ENCODE measurements around the gene COL1A1.

The COL1A1 gene

DNA sequence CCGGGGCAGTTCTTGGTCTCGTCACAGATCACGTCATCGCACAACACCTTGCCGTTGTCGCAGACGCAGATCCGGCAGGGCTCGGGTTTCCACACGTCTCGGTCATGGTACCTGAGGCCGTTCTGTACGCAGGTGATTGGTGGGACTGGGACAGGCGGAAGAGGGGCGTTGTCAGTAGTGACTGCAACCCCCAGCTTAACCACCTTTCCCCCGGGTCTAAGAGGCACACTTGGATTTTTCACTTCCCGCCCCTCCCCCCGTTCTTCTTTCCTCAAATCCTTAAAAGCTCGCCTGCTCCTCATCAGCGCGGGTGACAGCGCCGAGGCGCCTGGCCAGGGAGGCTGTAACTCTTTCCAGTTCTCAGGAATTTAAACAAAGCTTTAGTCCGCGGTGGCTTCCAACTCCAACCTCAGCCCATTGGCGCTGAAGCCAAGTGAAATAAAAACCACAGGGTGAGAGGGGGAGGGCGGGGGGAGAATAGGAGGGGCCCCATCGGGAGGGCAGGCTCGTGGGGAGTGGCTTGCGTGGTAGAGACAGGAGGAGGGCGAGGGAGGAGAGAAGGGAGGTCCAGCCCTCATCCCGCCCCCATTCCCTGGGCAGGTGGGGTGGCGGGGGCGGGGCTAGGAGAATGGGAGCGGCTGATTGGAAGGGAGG is 1.5 kb downstream of the COL1A1 start:
- DNase-seq, result peak; percentile 97

DNA sequence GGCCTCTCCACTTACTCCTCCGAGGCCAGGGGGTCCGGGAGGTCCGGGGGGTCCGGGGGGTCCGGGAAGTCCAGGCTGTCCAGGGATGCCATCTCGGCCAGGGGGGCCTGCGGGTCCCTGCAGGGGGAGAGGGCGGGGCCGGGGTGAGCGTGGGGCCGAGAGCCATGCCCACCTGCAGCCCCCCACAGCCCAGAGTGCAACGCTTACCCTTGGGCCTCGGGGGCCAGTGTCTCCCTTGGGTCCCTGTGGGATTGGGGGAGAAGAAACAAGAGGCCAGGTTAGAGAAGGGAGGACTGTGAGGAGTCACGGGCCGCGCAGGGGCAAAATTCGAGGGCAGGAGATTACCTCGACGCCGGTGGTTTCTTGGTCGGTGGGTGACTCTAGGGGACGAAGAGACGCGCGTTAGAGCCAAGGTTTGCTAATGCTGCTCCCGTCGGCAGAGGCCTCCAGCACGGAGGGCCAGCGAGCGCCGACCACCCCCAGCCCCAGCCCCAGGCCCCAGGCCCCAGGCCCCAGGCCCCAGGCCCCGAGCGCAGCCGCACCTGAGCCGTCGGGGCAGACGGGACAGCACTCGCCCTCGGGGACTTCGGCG is 2.1 kb downstream of the COL1A1 start:
- DNase-seq, result peak; percentile 60

DNA sequence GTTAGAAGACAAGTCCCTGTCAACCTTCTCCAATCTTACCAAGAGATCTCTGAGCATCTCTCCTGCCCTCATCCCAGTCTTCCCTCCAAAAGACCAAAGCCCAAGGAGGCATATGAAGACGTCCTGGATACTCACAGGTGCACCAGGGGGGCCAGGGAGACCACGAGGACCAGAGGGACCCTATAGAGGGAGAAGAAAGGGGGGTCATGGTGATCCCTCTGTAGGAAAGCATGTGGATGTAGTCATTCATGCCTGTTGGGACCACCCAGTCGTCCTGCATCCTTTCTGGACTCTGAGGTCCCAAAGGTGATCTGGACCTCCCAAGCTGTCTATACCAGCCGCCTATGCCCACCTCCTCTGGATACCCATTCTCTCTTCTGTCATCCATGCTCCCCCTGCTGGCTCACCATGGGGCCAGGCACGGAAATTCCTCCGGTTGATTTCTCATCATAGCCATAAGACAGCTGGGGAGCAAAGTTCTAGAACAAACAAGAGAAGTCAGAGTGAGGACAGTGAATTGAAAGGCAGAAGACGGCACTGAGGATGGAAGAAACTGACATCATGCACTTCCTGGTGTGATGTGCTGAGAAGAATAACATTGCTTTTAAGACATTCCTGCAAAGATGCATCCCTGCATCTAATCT is 3.3 kb downstream of the COL1A1 start:
- DNase-seq, result peak; percentile 58

DNA sequence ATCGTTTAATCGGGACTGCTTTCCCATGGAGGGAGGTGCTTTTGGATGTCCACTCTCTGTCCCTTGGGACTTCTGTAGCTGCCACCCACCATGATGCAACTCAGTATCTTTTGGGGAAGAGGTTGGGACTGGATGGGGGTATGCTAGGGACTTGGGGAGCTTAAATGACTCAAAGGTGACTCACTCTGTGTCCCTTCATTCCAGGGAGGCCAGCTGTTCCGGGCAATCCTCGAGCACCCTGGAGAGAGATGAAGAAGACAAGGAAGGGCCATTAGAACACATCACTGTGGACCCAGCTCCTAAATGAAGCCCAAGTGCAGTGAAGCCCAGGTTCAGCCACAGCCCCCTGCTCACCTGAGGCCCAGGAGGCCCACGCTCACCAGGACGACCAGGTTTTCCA is 4.6 kb downstream of the COL1A1 start:
- DNase-seq, result no peak

DNA sequence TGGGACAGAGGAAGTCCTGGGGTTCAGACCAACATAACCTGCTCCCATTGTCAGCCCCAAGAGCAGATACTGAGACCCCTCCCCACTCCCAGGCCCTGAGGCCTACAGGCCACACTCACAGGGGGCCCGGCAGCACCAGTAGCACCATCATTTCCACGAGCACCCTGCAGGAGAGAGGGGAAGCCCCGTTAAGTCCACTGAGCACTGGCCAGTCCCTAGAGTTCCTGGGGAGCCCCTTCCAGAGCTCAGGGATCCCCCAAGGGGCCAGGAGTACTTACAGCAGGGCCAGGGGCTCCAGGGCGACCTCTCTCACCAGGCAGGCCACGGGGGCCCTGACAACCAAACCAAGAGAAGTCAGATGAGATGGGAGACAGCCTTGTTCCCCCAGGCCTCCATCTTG is 5.4 kb downstream of the COL1A1 start:
- DNase-seq, result peak; percentile 38

DNA sequence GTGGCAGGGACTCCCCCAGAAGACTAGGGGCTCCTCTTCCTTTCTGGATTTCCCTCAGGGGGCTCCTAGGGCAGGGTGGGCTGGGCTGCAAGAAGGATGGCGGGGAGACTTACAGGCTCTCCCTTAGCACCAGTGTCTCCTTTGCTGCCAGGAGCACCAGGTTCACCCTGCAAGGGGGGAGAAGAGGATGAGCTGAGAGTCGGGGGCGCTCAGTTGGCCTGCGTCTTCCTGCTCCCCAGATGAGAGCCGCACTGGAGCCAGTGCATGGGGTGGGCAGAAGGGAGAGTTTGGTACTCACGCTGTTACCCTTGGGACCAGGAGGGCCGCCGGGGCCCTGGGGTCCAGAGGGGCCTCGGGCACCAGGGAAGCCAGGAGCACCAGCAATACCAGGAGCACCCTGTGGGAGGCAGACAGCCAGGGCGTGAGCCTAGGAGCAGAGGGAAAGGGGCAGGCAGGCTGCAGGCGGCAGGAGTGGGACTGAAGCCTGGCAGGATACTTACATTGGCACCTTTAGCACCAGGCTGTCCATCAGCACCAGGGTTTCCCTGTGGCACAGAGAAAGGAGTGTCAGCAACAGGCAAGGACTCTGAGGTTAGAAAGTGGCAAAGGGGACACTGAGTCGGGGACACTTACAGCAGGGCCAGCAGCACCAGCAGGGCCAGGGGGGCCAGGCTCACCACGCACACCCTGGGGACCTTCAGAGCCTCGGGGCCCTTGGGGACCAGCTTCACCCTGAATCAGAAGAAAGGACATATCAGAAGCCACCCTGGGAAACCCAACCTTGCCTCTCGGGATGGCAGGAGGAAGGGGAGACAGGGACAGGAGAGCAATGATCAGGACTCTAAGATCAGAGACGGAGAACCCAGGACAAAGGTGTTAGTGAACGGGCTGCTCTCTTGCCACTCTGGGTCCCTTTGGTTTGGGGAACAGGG is 6.2 kb downstream of the COL1A1 start:
- DNase-seq, result no peak

DNA sequence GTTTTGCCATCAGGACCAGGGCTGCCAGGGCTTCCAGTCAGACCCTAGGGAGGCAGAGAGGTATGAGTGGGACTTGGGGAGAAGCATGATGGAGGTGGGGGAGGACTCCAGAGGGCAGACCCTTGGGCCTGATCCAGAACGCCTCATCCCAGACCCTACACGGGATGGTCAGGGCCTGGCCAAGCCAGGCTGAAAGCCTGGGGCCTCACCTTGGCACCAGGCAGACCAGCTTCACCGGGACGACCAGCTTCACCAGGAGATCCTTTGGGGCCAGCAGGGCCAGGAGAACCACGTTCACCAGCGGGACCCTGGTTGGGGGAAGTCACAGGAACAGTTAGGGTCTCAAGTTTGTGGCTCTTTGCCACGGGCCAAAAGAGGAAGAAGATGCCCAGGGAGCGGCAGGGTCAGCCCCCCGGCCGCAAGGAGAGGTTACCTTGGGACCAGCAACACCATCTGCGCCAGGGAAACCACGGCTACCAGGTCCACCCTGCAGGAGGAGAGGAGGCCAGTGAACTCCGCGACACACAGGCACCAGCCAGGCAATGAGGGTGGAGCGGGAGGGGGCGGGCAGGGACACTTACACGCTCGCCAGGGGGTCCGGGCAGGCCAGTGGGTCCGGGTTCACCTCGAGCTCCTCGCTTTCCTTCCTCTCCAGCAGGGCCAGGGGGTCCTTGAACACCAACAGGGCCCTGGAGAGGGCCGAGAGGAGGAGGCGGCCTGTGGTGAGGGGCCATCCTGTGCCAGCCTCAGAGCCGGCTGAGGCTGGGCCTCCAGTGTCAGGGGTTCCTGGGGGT is 7.1 kb downstream of the COL1A1 start:
- DNase-seq, result peak; percentile 60

DNA sequence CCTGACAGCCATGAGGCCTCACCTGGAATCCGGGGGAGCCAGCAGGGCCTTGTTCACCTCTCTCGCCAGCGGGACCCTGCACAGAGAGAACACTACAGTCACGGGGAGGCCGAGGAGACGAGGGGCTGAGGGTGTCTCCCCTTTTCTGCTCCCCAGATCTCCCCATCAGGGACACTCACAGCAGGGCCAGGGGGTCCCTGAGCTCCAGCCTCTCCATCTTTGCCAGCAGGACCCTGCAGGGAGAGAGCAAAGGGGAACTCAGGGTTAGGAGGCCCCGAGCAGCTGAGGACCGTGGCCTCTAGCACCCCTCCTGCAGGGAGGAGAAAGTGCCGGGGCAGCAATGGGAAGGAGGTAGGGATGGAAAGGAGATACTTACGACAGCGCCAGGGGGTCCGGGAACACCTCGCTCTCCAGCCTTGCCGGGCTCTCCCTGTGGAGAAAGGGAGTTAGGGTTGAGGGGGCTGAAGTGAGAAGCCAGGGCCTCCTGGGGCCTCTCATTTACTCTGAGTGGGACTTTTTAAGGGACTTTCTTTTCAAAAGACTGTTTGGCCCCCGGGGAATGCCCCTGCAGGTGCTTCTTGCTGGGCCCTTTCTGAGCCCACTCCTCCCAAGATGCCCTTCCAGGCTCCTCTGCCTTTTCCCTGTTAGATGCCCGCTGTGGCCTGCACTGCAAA is 8.7 kb downstream of the COL1A1 start:
- DNase-seq, result peak; percentile 69

DNA sequence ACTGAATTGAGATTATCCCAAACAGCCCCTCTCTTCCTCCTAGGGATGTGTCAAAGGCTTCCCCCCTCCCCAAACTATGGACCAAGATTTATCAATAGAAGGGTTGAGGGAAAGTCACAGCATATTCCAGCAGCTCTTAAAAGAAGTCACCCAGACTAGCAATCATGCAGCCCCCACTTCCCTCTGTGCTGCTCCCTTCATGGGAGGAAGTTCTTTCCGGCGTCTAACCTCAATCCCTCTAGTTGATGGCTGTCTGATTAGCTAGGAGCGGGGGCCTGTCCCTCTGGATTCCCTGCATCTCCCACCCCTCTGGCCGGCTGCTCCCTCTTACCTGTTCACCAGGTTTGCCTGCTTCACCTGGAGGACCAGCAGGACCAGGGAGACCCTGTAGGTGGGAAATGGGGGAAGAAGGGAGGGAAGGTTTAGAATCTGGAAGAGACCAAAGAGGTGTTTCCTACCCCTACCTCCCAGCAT is 9.2 kb downstream of the COL1A1 start:
- DNase-seq, result no peak

DNA sequence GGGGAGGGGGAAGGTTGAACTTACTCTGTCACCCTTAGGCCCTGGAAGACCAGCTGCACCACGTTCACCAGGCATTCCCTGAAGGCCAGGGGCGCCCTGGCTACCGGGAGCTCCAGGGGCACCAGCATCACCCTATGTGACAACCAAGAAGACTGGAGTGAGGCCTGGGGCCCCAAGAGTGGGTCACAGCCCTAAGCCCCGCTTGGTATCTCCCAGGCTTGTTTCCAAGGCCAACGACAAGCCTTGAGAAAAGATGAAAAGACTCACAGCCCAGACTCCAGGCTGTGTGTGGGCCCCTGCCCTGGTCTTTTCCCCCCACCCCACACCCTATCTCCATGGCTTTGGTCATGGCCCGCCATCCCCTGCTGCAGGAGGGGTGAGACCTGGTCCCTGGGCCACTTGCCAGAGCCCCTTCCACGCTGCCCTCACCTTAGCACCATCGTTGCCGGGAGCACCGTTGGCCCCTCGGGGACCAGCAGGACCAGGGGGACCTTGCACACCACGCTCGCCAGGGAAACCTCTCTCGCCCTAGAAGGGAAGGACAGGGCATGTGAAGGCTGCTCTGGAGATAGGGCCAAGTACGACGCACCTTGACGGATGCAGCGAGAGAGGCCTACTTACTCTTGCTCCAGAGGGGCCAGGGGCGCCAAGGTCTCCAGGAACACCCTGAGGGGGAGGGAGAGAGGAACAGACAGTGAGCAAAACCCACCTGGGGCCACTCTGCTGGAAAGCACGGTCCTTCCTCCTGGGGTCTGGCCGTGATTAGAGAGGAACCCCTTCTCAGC is 9.9 kb downstream of the COL1A1 start:
- DNase-seq, result peak; percentile 71

DNA sequence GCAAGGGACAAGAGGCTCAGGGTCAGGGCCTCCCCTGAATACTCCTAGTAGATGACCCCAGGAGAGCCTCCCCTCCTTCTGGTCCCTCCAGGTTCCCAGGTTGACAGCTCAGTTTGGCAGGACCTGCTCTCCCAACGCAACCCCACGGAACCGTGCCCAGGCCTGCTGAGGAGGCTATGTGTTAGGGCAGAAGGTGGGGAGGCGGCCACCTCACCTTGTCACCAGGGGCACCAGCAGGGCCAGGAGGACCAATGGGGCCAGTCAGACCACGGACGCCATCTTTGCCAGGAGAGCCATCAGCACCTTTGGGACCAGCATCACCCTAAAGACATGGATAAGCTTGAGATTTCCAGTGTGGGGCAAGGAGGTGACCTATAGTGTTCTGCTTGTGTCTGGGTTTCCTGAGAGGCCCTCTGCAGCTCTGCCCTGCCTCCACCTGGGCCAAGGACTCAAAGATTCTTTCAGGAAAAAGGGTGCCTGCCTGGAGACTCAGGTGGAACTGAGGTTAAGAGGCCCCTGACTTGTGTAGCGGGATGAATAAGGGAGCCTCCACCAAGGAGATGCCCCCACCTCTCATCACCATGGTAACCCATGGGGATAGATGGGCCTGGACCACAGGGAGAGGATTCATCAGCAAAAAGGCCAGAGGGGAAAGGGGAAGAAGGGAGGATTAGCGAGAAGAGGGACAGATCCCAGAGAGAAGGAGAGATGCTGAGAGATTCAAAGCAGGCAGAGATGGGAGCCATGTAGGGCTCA is 10.7 kb downstream of the COL1A1 start:
- DNase-seq, result peak; percentile 84

DNA sequence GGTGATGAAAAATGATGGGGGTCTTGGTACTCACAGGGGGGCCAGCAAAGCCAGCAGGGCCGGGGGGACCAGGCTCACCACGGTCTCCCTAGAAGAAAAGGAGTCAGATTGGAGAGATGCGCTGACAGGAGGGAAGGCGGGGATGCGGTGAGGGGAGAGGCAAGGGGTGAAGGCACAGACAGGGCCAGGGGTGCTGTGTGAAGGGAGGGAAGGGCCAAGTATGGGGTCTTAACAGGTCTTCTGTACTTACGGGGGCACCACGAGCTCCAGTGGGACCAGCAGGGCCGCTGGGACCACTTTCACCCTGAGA is 11.2 kb downstream of the COL1A1 start:
- no peak for DNase-seq

DNA sequence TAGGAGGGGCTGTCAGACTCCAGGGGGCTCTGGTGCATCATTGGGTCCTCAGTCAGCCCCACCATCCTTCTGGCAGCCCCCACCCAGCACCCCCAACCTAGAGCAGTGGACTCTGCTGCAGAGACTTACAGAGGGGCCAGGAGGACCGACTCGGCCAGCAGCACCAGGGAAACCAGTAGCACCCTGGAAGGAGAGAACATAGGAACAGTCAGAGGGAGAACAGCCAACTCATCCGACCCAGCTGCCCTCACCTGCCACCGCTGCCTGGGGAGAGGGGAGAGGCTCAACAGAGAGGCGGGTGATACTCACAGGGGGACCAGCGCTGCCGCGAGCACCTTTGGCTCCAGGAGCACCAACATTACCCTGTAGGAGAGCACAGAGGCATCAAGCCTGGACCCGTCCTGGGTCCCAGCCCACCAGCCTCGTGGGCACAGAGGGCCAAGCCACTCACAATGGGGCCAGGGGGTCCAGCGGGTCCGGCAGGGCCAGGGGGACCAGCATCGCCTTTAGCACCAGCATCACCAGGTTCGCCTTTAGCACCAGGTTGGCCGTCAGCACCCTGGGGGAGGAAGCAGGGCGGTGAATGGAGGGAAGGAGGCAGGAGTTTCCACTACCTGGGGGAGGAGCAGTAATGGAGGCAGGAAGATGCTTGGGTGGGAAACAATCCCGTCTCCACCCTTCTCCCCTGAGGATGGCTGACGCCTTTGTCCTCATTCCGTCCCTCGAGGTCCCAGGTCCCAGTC is 11.7 kb downstream of the COL1A1 start:
- peak; percentile 77 for DNase-seq

DNA sequence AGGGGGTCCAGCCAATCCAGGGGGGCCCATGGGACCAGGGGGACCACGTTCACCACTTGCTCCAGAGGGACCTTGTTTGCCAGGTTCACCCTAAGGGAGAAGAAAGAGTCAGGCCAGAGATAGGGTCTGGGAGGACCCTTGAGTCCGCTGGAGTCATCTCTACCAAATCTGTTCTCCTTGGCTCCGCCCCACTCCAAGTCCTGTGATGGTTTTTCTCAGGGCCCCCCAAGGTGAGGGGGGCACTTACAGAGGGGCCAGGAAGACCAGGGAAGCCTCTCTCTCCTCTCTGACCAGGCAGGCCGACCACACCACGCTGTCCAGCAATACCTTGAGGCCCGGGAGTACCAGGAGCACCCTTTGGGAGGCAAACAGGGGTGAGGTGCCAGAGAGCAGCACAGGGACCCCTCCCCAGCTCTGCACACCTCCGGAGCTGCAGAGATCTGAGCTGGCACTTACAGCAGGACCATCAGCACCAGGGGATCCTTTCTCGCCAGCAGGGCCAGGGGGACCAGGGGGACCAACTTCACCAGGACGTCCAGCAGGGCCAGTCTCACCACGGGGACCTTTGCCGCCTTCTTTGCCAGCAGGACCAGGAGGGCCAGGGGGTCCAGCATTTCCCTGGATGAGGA is 12.4 kb downstream of the COL1A1 start:
- peak; percentile 84 for DNase-seq

DNA sequence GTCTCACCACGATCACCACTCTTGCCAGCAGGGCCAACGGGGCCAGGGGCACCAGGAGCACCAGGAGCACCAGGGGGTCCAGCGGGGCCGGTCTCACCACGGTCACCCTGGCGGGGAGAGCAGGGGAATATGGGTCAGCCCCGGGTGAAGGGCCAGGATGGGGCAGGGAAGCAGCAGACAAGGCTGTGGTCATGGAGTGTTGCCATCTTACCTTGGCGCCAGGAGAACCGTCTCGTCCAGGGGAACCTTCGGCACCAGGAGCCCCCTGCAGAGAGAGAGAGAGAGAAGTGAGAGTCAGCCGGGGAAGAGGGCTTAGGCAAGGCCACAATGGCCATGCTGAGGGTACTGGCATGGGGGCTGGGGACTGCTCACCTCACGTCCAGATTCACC is 12.9 kb downstream of the COL1A1 start:
- peak; percentile 78 for DNase-seq

DNA sequence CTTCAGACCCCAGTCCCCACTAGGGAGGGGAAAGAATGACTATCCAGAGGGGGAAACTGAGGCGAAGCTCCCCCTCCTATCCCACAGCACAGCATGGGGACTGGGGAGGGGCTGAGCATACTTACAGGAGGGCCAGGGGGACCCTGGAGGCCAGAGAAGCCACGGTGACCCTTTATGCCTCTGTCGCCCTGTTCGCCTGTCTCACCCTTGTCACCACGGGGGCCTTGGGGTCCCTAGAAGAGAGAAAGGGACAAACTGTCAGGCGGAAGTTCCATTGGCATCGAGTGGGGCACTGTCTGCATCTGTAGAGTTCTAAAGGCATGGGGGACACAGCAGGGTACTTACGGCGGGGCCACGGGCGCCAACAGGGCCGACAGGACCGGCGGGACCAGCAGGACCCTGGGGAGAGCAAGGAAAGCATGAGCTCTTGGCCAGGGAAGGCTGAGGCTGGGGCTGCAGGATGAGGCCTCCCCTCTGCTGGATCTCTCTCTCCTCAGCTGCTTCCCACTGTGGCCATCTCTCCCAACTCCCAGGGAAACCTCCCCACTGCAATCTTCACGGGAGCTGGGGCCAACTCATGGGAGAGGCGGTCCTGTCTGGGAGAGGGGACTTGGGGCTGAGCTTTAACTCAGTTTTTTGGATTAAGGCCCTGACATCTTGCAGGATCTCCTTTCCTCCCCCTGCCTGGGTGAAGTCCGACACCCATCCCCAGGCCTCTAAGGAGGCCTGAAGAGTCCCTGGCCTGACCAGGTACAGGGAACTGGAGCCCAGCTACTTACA is 13.5 kb downstream of the COL1A1 start:
- no peak for DNase-seq

DNA sequence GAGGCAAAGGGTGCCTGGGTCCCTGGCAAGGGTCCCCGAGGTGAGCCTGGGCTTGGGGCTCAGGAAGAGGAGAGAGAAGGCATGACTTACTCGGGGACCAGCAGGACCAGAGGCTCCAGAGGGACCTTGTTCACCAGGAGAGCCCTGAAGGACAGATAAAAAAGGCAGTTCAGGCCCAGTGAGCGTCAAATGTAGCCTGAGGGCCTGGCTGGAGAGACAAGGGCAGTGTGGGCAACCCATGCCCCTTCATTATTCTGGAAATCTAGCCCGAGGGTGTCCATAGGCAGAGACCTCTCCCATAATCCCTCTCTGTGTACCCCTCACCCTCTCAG is 14.1 kb downstream of the COL1A1 start:
- DNase-seq, result no peak

DNA sequence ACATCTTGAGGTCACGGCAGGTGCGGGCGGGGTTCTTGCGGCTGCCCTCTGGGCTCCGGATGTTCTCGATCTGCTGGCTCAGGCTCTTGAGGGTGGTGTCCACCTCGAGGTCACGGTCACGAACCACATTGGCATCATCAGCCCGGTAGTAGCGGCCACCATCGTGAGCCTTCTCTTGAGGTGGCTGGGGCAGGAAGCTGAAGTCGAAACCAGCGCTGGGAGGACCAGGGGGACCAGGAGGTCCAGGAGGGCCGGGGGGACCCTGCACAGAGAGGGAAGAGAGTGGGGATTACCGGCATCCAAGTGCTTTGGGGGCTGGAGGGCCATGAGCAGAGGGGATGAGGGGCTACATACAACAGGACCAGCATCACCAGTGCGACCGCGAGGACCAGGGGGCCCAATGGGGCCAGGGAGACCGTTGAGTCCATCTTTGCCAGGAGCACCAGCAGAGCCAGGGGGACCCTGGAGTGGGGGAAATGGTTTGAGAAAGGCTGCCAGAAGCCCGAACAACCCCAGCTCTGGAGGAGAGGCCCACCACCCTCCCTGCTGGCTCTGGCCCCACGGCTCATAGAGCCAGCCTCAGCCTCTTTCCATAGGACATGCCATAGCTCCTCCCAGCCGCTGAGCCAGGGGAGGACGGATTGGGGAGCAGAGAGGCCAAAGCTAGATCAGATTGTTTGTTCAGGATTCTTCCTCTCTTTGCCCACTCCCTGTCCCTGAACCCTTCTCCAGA is 14.6 kb downstream of the COL1A1 start:
- DNase-seq, result peak; percentile 87
